ENCODE measurements around the gene SLC12A6.
"Not testable (repeated sequence)": the region's sequence is repeated elsewhere in the genome, so short reads cannot be mapped to it uniquely, and the experiment has no call there.

The SLC12A6 gene
- 54.8 to 221 (median 120) reads per million in 3 experiments for total RNA-seq

DNA sequence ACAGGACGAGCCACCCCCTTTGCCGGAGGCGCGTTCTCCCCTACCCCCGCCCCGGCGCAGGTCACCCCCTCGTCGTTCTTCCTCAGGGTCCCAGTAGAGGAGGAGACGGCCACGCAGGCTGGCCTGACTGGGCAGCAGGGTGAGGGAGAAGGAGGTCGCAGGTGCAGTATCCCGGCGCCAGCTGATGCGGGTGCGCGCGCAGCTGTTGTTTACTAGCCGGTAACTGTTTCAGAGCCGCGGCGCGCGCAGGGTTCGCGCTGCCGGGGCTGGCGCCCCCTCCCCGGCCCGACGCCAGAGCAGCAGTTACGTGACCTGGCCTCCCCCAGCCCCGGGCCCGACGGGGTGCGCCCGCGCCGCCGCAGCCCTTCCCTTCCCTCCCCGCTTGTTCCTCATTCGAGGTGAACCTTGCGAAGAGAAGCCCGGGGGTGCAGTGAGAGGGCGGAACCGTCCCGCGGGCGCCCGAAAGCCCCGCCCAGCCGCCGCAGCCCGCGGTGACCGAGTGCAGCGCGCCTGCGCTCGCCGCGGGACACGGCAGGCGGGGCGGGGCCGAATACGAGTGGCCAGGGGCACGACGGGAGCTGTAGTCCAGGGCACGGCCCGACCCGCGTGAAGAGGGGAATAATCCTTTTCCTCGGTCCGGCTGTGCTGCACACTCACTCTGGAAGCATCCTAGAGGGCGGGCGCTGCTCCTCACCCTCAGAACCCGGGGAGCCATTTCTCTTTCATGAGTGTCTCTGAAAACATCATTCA, at the start of gene SLC12A6:
Gene SLC12A6, minus strand, starts transcription at position 225 of the 750 bp plus-strand sequence. CDS start 1,101 bp downstream, outside the sequence.
- DNase-seq = peak; percentile 91

GRCh38 chr15:34381829-34382521, 44.4 kb upstream of the SLC12A6 start:
- not testable (repeated sequence) for DNase-seq

GRCh38 chr15:34380491-34380890, 42.9 kb upstream of the SLC12A6 start:
- DNase-seq = not testable (repeated sequence)

GRCh38 chr15:34376856-34377255, 39.3 kb upstream of the SLC12A6 start:
- no peak for DNase-seq

- DNase-seq = not testable (repeated sequence)
Measured at GRCh38 chr15:34375541-34375940, 38.0 kb upstream of the SLC12A6 start.

DNA sequence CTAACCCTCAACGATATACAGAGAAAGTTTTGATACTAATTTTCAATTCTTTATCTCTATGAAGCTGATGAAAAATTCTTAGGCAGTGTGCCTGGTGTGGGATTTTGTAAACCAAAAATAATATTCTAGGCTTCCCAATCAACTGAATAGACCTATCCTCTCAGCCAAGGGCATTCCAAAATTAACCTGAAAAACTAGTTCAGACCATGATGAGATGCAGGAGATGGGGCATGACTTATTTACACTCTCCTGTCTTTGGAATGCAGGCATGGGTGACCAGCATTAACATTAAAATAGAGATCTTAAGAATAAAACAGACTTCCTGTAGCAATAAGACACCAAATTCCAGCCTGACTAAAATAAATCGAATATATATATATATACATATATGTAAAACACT, 37.2 kb upstream of the SLC12A6 start:
- no peak for DNase-seq

DNA sequence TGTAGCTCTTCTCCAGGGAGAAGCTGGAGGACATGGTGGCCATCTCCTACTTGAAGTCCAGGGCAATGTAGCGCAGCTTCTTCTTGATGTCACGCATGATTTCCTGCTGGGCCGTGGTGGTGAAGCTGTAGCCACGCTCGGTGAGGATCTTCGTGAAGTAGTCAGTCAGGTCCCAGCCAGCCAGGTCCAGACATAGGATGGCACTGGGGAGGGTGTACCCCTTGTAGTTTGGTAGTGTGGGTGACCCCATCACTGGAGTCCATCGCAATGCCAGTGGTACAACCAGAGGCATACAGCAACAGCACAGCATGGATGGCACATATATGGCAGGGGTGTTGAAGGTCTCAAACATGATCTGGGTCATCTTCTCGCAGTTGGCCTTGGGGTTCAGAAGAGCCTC, 36.4 kb upstream of the SLC12A6 start:
- no peak for DNase-seq

- no peak for DNase-seq
Measured at GRCh38 chr15:34370643-34371042, 33.1 kb upstream of the SLC12A6 start.

- DNase-seq = no peak
Measured at GRCh38 chr15:34370129-34370528, 32.5 kb upstream of the SLC12A6 start.

GRCh38 chr15:34367101-34368081, 29.8 kb upstream of the SLC12A6 start, which contains the start of gene LPCAT4:
Gene LPCAT4 (minus strand): TSS chr15:34367196. CDS start chr15:34367100, 96 bp downstream.
- DNase-seq = peak; percentile 90

DNA sequence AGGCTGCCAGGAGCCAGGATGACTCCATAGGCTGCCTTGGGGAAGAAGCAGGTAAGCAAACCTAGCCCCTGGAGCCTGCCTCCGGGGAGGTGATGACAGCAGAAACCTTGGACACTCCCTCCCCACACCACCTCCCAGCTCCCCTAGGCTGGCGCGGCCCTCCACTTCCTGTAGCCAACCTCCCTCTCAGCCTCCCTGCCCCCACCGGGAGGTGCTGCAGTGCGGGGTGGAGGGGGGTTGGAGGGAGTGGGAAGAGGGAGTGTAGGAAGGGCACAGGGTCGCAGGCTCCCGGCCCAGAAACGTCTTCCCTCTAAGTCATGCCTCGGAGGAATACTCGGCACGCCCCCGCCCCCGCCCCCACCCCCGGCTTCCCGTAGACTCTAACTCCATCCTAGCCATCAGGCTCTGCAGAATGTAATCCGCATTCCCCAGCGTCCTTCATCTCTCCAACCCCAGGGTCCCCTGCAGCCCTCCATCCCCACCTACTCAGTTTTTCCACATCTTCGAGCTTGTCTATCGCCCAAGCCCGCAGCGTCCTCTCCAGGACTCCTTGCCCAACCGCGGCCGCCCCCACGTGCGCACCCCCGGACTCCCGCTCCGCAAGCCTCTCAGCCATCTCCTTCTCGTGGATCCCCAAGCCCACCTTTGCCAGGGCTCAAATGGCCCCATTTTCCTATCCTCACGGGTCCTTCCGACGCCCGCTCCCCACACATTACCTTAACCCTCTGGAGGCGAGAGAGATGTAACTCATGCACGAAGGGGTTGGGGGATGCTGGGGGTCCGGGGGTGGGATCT, 28.9 kb upstream of the SLC12A6 start:
- peak; percentile 35 for DNase-seq

GRCh38 chr15:34365836-34366235, 28.3 kb upstream of the SLC12A6 start:
- DNase-seq = no peak

DNA sequence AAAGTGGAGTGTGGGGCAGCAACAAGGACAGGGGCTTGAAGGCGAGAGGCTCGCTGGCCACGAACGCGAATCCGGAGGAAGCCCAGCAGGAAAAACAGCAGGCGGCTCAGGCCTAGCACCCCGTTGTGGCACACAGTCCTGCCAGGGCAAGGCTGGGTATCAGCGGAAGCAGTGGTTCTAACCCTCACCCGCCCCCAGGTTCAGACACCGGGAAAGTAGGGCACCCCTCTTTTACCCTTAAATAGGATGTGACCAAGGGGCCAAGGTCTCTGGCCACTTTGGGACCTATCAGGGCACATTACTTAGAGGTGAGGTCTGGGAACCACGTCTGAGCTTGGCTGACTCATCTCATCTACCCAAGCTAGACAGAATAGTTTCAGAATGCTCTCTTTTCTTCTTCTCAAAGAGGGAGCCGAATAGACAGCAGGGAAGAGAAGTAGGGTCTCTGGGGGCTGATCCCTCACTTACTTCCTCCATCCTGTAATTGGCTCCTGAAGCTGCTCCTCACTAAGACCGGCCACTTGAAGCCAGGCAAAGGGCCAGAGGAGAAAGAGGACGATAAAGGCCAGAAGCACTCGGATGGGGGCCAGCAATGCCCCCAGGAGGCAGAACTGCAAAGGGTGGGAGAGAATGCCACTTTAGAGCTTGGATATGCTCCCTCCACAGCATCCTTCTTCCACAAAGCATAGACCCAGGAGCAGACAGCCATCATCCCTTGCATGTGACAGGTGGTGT, 27.7 kb upstream of the SLC12A6 start:
- DNase-seq = no peak

DNA sequence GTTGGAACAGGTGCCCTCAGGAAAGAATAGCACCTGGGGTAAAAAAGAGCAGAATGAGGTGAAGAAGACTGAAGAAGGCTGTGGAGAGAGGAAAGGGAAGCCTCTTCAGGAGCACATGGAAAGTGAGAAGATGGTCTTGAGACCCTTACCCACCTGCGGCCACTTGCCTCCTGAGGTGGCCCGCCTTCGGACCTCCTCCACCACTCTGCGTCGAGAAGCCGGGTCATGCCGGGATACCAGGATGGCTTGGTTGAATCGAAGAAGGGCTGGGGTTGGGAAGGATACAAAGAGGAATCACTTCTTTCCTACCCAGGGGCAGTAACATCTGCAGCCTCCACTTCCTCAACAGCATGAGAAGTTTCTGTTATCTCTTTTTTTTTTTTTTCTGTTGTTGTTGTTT, 26.5 kb upstream of the SLC12A6 start:
- DNase-seq = no peak

- no peak for DNase-seq
Measured at GRCh38 chr15:34362047-34362773, 24.6 kb upstream of the SLC12A6 start.

DNA sequence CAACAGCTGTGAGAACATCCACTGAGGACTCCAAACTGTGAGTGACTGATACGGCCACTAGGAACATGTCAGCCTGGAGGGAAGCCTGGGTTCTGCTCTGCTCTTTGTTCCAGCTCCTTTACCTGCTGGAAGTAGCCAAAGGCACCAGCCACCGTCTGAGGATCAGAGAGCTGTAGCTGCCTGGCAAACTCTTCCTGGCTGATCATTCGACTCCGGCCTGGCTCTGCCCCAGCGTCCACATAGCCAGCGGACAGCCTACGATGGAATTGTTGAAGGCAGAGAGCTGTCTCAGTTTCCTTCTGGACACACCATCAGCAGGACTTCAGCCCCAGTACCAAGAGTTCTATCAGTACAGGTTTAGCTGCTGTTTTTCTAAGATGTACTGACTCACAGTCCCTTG, 23.7 kb upstream of the SLC12A6 start:
- DNase-seq = no peak

DNA sequence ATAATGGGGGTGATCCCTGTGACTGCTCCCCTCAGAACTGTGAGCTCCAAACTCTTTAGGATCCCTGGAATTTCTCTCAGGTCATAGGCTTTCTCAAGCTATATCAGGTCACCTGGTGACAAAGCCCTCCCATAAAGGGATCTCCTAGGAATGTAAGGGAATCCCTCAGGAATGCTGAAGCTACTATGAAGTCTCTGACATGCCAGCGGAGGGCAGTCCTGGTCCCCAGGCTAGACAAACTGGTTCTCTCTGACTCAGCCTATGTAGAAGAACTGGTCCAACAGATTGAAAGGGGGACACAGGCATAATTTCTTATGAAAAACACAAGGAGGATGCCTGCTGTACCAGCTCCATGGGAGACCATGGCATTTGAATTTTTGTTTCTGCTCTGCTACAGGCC, 22.7 kb upstream of the SLC12A6 start:
- no peak for DNase-seq

DNA sequence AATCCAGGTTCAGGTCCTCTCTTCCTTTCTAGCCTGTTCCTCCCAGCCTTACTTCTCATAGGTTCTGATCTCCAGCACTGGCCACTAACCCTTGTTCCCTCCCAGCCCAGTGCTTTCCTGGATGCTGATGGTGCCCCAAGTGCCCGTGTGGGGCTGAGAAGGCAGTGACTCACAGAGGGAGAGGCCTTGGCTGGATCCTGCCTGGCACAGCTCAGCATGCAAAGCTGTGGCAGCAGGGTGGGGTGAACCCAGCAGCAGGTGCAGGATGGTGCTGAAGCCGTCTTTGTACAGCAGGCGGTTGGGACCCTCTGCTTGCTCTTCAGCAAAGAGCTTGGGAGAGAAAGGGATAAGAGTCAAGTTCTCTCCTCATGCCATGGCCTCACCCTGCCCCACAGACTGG, 21.8 kb upstream of the SLC12A6 start:
- no peak for DNase-seq

DNA sequence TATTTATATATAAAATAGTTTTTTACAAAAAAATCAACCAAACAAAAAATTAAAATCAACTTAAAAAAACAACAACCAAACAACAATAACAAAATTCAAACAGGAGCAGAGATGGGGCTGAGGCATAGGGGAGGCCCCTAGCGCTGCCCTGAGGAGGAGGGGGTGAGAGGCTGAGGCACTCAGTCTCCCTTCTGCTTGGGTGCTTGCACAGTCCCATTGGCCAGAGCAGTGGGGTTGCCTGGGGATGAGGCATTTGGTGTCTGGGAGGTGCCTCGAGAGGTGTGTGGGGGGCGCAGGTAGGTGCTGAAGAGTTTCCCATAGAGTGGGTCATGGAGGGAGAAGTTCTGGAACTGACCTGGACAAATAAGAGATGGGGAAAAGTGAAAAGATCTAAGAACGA, 21.4 kb upstream of the SLC12A6 start:
- no peak for DNase-seq

- DNase-seq = no peak
Measured at GRCh38 chr15:34358367-34358766, 20.8 kb upstream of the SLC12A6 start.

DNA sequence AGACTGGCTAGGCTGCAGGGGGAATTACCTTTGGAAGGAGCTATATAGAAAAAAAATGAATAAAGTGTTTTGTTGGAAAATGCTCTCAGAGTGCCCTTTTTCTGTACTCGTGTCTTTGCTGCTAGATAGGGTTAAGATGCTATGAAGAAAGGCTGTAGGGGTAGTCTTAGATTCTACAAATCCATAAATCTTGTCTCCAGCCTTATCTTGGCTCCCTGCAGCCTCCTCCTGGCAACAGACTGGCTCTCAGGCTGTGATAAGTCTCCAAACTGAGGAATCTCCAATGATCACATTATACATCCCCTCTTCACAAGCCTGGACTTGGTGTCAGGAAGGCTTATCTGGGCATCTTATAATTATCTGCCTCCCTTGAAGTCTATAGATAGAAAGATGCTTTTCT, 20.1 kb upstream of the SLC12A6 start:
- no peak for DNase-seq

All from central memory CD4-positive, alpha-beta T cell (primary cell).